ENCODE measurements around the gene CPB2. TPM values are rescaled to one million over a fixed set of nuclear protein-coding genes. Genes with fewer than 3 reads are reported as not detected.

CPB2 gene
- total RNA-seq, 1 donor: not detected

DNA sequence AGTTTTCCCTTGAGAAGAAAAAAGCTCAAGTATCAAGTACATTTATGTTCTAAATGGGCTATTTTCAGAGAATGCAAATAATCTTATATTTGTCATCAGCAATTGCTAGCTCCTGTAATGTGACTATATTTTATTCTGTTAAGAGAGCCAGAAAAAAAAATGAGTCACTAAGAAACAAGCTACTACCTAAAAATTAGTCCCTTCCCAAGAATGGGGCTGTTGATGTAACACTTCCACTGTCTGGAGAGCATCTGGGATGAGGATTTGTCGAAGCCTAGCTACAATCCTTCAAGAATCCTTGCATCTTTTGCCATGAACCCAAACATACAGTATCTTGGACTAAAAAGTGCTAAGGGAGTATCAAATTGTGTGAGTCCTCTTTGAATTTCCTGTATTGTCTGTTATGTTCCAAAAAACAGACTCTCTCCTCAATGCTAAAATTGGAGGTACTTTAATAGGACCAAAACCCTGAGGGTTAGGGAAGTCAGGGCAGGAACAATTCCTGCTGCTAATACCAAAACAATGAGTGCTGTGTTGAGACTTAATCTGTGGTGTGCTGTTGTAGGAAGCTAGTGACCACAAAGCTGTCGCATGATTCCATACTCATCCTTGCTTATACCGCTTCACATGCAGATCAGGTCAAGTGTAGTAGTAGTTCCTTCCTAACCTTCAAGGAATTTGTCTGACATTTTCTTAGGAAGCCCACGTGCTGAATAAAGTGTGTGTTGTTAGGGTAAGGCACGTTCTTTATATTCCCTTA is 47.4 kb downstream of the CPB2 start:
- no peak for DNase-seq (ENCODE audit: low read depth)
- H3K4me3 ChIP-seq (ENCODE audit: low read depth, low read length): no peak overlapping the region

DNA sequence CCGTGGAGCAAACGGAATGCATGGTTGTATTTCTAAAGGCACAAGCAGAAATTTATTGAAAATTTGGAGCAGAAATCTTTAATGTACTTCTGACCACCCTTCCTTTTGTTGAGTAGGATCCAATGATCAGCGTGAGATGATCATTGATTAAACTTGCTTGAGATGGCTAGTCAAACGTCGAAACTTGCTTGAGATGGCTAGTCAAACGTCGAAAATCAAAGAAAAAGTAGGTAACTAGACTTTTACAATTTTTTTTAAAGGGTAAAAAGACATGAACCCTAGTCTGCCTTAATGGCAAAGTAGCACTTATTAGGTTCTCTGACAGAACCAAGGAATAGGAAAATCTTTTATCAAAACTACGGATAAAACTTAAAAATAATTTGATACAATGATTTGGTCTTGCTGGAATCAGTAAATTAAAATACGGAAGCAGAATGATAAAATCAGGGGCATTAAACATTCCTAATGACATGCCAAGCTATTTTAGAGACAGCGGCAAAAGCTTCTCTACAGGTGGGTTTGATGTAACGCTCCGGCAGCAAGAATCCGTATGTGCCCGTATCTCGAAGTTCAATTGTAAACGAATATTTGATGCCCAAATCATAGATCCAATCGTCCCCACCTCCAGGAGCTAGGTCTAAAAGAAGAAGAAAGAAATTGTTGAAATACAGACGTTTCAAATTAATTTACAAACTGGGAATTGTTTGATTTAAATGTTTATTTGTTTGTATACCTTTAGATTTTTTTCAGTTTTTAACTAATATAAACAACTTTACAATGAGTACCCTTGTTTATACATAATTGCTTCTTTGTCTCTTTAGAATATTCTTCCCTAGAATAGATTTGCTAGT is 51.4 kb downstream of the CPB2 start:
- peak overlapping the region; percentile 64 for H3K4me3 ChIP-seq (ENCODE audit: low read depth, low read length)
- peak; percentile 4 for DNase-seq (ENCODE audit: low read depth)
- TF ChIP-seq, protein P1, sequence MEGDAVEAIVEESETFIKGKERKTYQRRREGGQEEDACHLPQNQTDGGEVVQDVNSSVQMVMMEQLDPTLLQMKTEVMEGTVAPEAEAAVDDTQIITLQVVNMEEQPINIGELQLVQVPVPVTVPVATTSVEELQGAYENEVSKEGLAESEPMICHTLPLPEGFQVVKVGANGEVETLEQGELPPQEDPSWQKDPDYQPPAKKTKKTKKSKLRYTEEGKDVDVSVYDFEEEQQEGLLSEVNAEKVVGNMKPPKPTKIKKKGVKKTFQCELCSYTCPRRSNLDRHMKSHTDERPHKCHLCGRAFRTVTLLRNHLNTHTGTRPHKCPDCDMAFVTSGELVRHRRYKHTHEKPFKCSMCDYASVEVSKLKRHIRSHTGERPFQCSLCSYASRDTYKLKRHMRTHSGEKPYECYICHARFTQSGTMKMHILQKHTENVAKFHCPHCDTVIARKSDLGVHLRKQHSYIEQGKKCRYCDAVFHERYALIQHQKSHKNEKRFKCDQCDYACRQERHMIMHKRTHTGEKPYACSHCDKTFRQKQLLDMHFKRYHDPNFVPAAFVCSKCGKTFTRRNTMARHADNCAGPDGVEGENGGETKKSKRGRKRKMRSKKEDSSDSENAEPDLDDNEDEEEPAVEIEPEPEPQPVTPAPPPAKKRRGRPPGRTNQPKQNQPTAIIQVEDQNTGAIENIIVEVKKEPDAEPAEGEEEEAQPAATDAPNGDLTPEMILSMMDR (IDR thresholded peaks at IDR 0.05; ENCODE audit: insufficient read depth, low read length): no peak

More for the DNA sequence above, 47.4 kb downstream of the CPB2 start:
- TF ChIP-seq, protein P1 (IDR thresholded peaks at IDR 0.05; ENCODE audit: insufficient read depth, low read length): no peak

DNA sequence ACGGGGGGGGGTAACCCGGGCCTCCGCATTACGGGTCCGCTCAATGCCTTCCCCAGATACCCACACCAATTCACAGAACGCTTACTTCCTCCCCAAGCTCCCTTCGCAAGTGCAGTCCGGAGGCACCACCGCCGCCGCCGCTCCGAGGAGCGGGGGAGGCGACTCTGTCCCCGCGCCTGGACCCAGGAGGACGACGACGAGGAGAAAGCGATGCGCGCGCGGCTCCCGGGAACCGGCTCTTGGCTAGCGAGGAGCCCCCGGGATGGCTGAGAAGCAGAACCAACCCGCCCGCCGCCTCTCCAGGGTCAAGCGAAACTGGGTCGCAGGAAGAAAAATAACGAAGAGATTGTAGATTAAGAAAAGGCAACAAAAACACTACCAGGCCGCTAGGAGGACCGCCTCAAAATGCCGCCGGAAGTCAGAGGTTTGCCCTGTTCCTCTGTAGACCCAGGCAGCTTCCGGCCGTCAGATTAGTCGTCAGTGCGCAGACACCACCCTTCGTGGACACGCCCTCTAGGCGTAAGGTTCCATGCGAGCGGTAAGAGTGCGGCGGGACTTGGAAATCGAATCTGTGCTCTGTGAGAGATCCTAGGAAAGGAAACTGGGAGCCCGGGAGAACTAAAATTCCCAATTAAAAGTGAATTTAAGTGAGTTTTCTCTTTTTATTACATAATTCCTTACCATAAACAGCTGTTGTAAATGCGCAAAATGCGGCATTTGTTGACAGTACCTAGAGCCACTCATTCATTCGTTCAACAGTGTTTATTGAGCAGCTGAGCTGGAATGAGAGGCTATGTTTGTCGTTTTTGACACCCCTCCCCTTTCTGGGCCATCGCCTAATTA is 52.3 kb downstream of the CPB2 start, which contains the start of gene ZC3H13:
ZC3H13 (minus strand) TSS at position 428 of the 843 bp plus-strand sequence. CDS start 7,239 bp downstream, outside the sequence.
- TF ChIP-seq, protein P1 (IDR thresholded peaks at IDR 0.05; ENCODE audit: insufficient read depth, low read length): peak; percentile 44
- peak within 1 kb of the TSS; percentile 64 for H3K4me3 ChIP-seq (ENCODE audit: low read depth, low read length)
- DNase-seq (ENCODE audit: low read depth): peak; percentile 95

DNA sequence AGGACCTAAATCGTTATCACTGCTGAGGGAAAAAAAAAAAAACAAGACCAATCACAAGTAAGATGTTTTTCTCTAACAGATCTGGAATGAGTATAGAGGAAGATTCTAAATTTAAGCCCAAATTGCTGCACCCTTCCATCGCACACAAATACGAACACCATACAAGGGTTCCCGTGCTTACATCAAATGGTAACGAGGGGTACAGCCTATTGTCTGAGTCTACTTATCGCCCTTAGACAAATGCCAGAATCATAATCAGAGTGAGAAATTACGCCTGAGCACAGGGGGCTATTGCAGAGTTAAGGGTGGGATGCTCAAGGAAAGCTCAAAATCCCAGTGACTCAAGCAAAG is 52.9 kb downstream of the CPB2 start:
- peak; percentile 16 for DNase-seq (ENCODE audit: low read depth)
- H3K4me3 ChIP-seq (ENCODE audit: low read depth, low read length): peak overlapping the region; percentile 64
- TF ChIP-seq, protein P1 (IDR thresholded peaks at IDR 0.05; ENCODE audit: insufficient read depth, low read length): no peak

DNA sequence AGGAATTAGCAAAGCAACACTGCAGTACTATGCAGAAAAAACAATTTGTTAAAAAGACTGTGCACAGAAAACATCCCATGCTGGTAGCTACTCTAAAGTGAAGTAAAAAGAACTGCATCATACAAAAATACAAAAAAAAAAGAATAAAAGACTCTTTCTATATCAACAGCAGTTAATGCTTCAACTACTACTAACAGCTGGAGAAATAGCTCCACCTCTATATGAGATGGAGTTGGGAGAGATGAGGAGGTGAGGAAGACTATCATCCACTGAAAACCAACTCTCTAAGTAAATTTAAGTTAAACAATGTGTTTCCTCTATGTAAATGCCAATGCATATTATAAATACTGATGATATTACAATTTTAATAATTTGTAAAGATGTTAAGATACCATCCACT is 54.1 kb downstream of the CPB2 start:
- TF ChIP-seq, protein P1 (IDR thresholded peaks at IDR 0.05; ENCODE audit: insufficient read depth, low read length): no peak
- no peak for DNase-seq (ENCODE audit: low read depth)
- H3K4me3 ChIP-seq (ENCODE audit: low read depth, low read length): no peak overlapping the region

DNA sequence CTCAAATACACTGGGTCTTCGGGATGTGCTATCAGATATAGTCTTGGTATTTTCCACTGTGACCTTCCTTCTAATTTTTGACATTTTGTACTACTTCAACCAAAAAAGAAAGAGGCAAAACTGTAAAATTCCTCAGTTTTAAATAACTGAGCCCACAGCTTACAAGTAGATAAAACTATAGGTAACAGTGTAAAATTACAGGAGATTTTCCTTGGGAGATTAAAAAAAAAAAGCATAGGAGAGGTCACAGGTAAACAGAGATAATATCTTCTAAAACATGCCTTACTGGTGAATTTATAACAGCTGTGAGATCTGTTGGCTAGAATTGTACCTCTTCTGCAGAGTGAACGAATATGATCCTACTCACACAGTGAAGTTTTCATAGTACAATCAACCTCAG is 59.4 kb downstream of the CPB2 start:
- no peak for DNase-seq (ENCODE audit: low read depth)
- no peak overlapping the region for H3K4me3 ChIP-seq (ENCODE audit: low read depth, low read length)
- TF ChIP-seq, protein P1 (IDR thresholded peaks at IDR 0.05; ENCODE audit: insufficient read depth, low read length): no peak

Measured in fibroblast of the aortic adventitia (primary cell).